HL-60 (cell line): ENCODE data around the gene GSN.

Experiments used
- GABPA ChIP-seq: IDR thresholded peaks from 2 replicates; pipeline ENCODE4 v1.6.1; 2012; ENCODE audit warnings: low read depth
- POLR2AphosphoS5 ChIP-seq: IDR thresholded peaks from 2 replicates; pipeline ENCODE4 v1.6.1; 2012; ENCODE audit warnings: low read depth
- REST ChIP-seq: IDR thresholded peaks from 2 replicates; pipeline ENCODE4 v1.6.1; 2012; ENCODE audit warnings: low read depth; ENCODE audit not compliant: insufficient replicate concordance
- SPI1 ChIP-seq: IDR thresholded peaks from 2 replicates; pipeline ENCODE4 v1.6.1; 2012; ENCODE audit warnings: low read depth, mild to moderate bottlenecking, borderline replicate concordance
- TF ChIP-seq, protein P1 (sequence below): IDR thresholded peaks from one replicate; pipeline ENCODE4 v1.5.1; 2011; ENCODE audit warnings: low read length, control low read depth, inconsistent platforms; ENCODE audit not compliant: insufficient read depth

GRCh38 chr9:121286973-121287741 lies 19.2 kb downstream of the GSN start:
- TF ChIP-seq, protein P1, sequence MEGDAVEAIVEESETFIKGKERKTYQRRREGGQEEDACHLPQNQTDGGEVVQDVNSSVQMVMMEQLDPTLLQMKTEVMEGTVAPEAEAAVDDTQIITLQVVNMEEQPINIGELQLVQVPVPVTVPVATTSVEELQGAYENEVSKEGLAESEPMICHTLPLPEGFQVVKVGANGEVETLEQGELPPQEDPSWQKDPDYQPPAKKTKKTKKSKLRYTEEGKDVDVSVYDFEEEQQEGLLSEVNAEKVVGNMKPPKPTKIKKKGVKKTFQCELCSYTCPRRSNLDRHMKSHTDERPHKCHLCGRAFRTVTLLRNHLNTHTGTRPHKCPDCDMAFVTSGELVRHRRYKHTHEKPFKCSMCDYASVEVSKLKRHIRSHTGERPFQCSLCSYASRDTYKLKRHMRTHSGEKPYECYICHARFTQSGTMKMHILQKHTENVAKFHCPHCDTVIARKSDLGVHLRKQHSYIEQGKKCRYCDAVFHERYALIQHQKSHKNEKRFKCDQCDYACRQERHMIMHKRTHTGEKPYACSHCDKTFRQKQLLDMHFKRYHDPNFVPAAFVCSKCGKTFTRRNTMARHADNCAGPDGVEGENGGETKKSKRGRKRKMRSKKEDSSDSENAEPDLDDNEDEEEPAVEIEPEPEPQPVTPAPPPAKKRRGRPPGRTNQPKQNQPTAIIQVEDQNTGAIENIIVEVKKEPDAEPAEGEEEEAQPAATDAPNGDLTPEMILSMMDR: no peak
- TF ChIP-seq POLR2AphosphoS5 (no peak), GABPA (no peak), REST (no peak), SPI1 (no peak)
